ENCODE results near the gene CHKA. TPM values are rescaled to one million over a fixed set of nuclear protein-coding genes. Genes with fewer than 3 reads are reported as not detected.

Gene CHKA
- total RNA-seq (2012; rRNA removed) = 4.5 and 6.7 TPM in 2 replicates
- polyA plus RNA-seq (2012; rRNA removed) = 6.9 and 8.4 TPM in 2 replicates
- 3.5 and 3.9 TPM in 2 replicates for polyA plus RNA-seq (2012; cell fraction: cytosol; rRNA removed)
- 32.6 and 52.6 TPM in 2 replicates for polyA plus RNA-seq (2012; cell fraction: nucleus; rRNA removed; ENCODE audit: low replicate concordance)
- Bru-seq, nascent RNA = percentile 68 among the genes with signal in this experiment
- BruChase-seq, experiment 1, labeled RNA remaining after a 6-hour chase = percentile 76 among the genes with signal in this experiment
- BruChase-seq, experiment 2, labeled RNA remaining after a 2-hour chase = percentile 74 among the genes with signal in this experiment
- long read RNA-seq, transcript CHKA-201 (12 exons, 2,530 nt) = major isoform, 18 of 22 reads
- long read RNA-seq, partial matches to known transcripts = 0 of 22 reads
- long read RNA-seq, other reads (novel, unspliced or antisense) = 4 of 22 reads

GRCh38 chr11:68121067-68121899 is at the start of gene CHKA:
CHKA (minus strand) TSS chr11:68121388; CDS start chr11:68121177, 211 bp downstream.
- peak within 1 kb of the TSS; percentile 68 for H4K5ac ChIP-seq (ENCODE audit: low read depth, low read length)
- peak; percentile 82 for DNase-seq
- H3K4ac ChIP-seq (ENCODE audit: low read depth, low read length) = peak within 1 kb of the TSS; percentile 81
- dilution Hi-C loops (cut with HindIII; ENCODE audit: low sequenced_read_pairs, unreplicated experiment) (no loop called here), in situ Hi-C loops (cut with MboI; ENCODE audit: low sequenced_read_pairs) (no loop called here), intact Hi-C loops (cut with micrococcal nuclease) (loop anchor here (5.0 kb wide), 1 partner anchor 86 kb away; no protein-coding TSS in a partner anchor)
- H3K9ac ChIP-seq (ENCODE audit: low read depth, low read length) = peak within 1 kb of the TSS; percentile 88
- H2AK5ac ChIP-seq (ENCODE audit: low read depth, low read length) = peak within 1 kb of the TSS; percentile 66
- H3K27me3 ChIP-seq (ENCODE audit: control insufficient read depth, insufficient read depth, low read length) = no peaks in the 10 kb centered on the region
- H4K20me1 ChIP-seq (ENCODE audit: insufficient read depth, low read length) = peaks cover 15% of the 10 kb centered on the region; the same call in 1 of the 2 replicates
- peak within 1 kb of the TSS; percentile 99 for H2AFZ ChIP-seq (replicated peaks; ENCODE audit: low read length, poor library complexity)
- WGBS, 2 experiments (ENCODE audit: extremely low coverage in 2 of 2, insufficient read length in 1 of 2) = 0% methylated on average over 41 of the region's 107 CpGs; no CpG with 5 or more reads in 1 of the 2 experiments
- H3K9me3 ChIP-seq (ENCODE audit: control insufficient read depth, insufficient read depth, low read length) = no peaks in the 10 kb centered on the region
- peak within 1 kb of the TSS; percentile 93 for H3K4me3 ChIP-seq (ENCODE audit: insufficient read depth, low read depth, low read length)
- peaks cover 18 to 43% of the 10 kb centered on the region in 2 experiments for H3K79me1 ChIP-seq (ENCODE audit: low read depth in 1 of 2, low read length in 2 of 2)
- H4K8ac ChIP-seq (ENCODE audit: low read depth in 2 of 2, low read length in 2 of 2) = peak within 1 kb of the TSS; percentile 62 to 80
- peak; percentile 97 for ATAC-seq (ENCODE audit: low read depth)
- CTCF ChIA-PET = no interaction called here
- peak within 1 kb of the TSS; percentile 58; the same call in 1 of the 2 replicates for H2BK120ac ChIP-seq (ENCODE audit: low read depth, low read length)
- H2AK9ac ChIP-seq (replicated peaks; ENCODE audit: low read depth, low read length, poor library complexity) = peak within 1 kb of the TSS; percentile 95
- no TSS peak for BruUV-seq (replicated peaks)
- peak within 1 kb of the TSS; percentile 75; the same call in 1 of the 2 replicates for H2BK20ac ChIP-seq (ENCODE audit: low read depth, low read length)
- H3K23ac ChIP-seq (ENCODE audit: low read depth, low read length) = peak within 1 kb of the TSS; percentile 100
- H2BK15ac ChIP-seq (ENCODE audit: low read depth, low read length) = peak within 1 kb of the TSS; percentile 16; the same call in 1 of the 3 replicates
- H3K18ac ChIP-seq (ENCODE audit: low read depth, low read length) = peak within 1 kb of the TSS; percentile 83; the same call in 1 of the 2 replicates
- H3K27ac ChIP-seq (ENCODE audit: insufficient read depth, low read length) = peak within 1 kb of the TSS; percentile 79
- H3K36me3 ChIP-seq (ENCODE audit: control insufficient read depth, insufficient read depth, low read length) = no peaks in the 10 kb centered on the region
- peak within 1 kb of the TSS; percentile 100 for H3K4me2 ChIP-seq (ENCODE audit: low read depth, low read length)
- peak within 1 kb of the TSS; percentile 19; the same call in 1 of the 2 replicates for H3K56ac ChIP-seq (ENCODE audit: extremely low read depth, insufficient read depth, low read length)
- peak within 1 kb of the TSS; percentile 38 for H4K91ac ChIP-seq (ENCODE audit: insufficient read depth, low read depth, low read length)
- H3K4me1 ChIP-seq (ENCODE audit: control insufficient read depth, insufficient read depth, low read length) = peaks cover 12% of the 10 kb centered on the region
- peak within 1 kb of the TSS; percentile 75 for H2BK5ac ChIP-seq (ENCODE audit: low read depth, low read length, poor library complexity, severe bottlenecking)
- POLR2A ChIA-PET (ENCODE audit: unreplicated experiment) = no interaction called here
- H3K14ac ChIP-seq (replicated peaks; ENCODE audit: low read depth, low read length) = peak within 1 kb of the TSS; percentile 99
- H3K9me1 ChIP-seq (ENCODE audit: insufficient read depth, low read length) = no peaks in the 10 kb centered on the region
- TF ChIP-seq RFX5 (IDR thresholded peaks at IDR 0.05; ENCODE audit: low read depth, low read length) = no peak; the same call in 1 of the 2 replicates
- TF ChIP-seq POLR2A (IDR thresholded peaks at IDR 0.05; ENCODE audit: low read depth, low read length) = peak; percentile 55; the same call in 1 of the 2 replicates
- no peak for TF ChIP-seq CTCF (conservative IDR thresholded peaks at IDR 0.05; ENCODE audit: low read depth, low read length)
- TF ChIP-seq, protein P1, sequence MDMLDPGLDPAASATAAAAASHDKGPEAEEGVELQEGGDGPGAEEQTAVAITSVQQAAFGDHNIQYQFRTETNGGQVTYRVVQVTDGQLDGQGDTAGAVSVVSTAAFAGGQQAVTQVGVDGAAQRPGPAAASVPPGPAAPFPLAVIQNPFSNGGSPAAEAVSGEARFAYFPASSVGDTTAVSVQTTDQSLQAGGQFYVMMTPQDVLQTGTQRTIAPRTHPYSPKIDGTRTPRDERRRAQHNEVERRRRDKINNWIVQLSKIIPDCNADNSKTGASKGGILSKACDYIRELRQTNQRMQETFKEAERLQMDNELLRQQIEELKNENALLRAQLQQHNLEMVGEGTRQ (IDR thresholded peaks at IDR 0.05; ENCODE audit: low read depth, low read length) = peak; percentile 53
- TF ChIP-seq FOS (IDR thresholded peaks at IDR 0.05; ENCODE audit: low read depth, low read length) = peak; percentile 6; the same call in 1 of the 2 replicates
- TF ChIP-seq BHLHE40 (IDR thresholded peaks at IDR 0.05; ENCODE audit: low read depth, low read length) = 0 out of 2 replicates have a peak, but pooled peaks have one; percentile 25
- TF ChIP-seq MAFK (IDR thresholded peaks at IDR 0.05; ENCODE audit: low read depth, low read length) = no peak
- TF ChIP-seq SMC3 (IDR thresholded peaks at IDR 0.05; ENCODE audit: low read depth, low read length) = no peak
- no peak for TF ChIP-seq NFE2L2 (IDR thresholded peaks at IDR 0.05; ENCODE audit: low read depth, low read length)
- TF ChIP-seq ELK1 (IDR thresholded peaks at IDR 0.05; ENCODE audit: borderline replicate concordance, low read depth, low read length) = no peak
- no peak for TF ChIP-seq RAD21 (IDR thresholded peaks at IDR 0.05; ENCODE audit: low read length)

Data from IMR-90 (cell line).